K562 (cell line): Measurements from ENCODE around the gene RSRP1.

Source experiments
- ATF4 ChIP-seq: fragments of 450-650 bp; formaldehyde crosslinking; IDR thresholded peaks from 2 replicates; pipeline ENCODE4 v1.4.0; 2022; ENCODE audit warnings: mild to moderate bottlenecking, moderate library complexity
- CTCF ChIP-seq, 3 experiments: IDR thresholded peaks in 2 of 3; conservative IDR thresholded peaks in 1 of 3; 2 replicates each; pipeline ENCODE4 v1.5.1; 2011 to 2012; ENCODE audit warnings: low read length in 3 of 3, mild to moderate bottlenecking in 3 of 3, control low read depth in 2 of 3, improper control_type of control experiment in 1 of 3, inconsistent platforms in 1 of 3, low read depth in 1 of 3, mixed read lengths in 1 of 3, moderate library complexity in 1 of 3; ENCODE audit not compliant: insufficient read depth in 2 of 3
- MEF2D ChIP-seq: conservative IDR thresholded peaks from 2 replicates; pipeline ENCODE4 v1.6.1; 2016; ENCODE audit warnings: low read depth, missing genetic modification characterization, missing compliant biosample characterization
- SMAD4 ChIP-seq: fragments of 250-450 bp; sonication (Bioruptor Pico); conservative IDR thresholded peaks from 2 replicates; pipeline ENCODE4 v1.8.0; 2021; ENCODE audit warnings: inconsistent platforms, mild to moderate bottlenecking, moderate library complexity
- SRSF3 ChIP-seq: fragments of 200-400 bp; formaldehyde crosslinking; IDR thresholded peaks from 2 replicates; pipeline ENCODE4 v1.6.1; 2016; ENCODE audit warnings: mild to moderate bottlenecking, low read length, moderate library complexity; ENCODE audit not compliant: insufficient read depth
- TEAD1 ChIP-seq, 2 experiments: fragments of 450-650 bp in 1 of 2; sonication (generic) in 1 of 2; formaldehyde crosslinking; IDR thresholded peaks; 2 replicates each; pipeline versions ENCODE4 v1.4.0 to v1.8.0; 2020 to 2022; ENCODE audit warnings: mild to moderate bottlenecking in 2 of 2, missing genetic modification reagents in 1 of 2
- ZMIZ1 ChIP-seq, 2 experiments: fragments of 150-350 bp in 1 of 2; IDR thresholded peaks; 2 replicates each; pipeline ENCODE4 v1.6.1; 2012 to 2016; ENCODE audit warnings: low read depth in 2 of 2, low read length in 2 of 2, mild to moderate bottlenecking in 1 of 2, moderate library complexity in 1 of 2
- ZNF23 ChIP-seq: fragments of 250-450 bp; sonication (Bioruptor Pico); IDR thresholded peaks from 2 replicates; pipeline ENCODE4 v1.4.0; 2020; ENCODE audit warnings: mild to moderate bottlenecking
- ZNF57 ChIP-seq: fragments of 450-650 bp; formaldehyde crosslinking; IDR thresholded peaks from 2 replicates; pipeline ENCODE4 v1.4.0; 2020; ENCODE audit warnings: mild to moderate bottlenecking, moderate library complexity
- TF ChIP-seq, protein P1 (sequence below): fragments of 450-650 bp; formaldehyde crosslinking; IDR thresholded peaks from 2 replicates; pipeline ENCODE4 v1.4.0; 2022; ENCODE audit warnings: missing genetic modification characterization

DNA sequence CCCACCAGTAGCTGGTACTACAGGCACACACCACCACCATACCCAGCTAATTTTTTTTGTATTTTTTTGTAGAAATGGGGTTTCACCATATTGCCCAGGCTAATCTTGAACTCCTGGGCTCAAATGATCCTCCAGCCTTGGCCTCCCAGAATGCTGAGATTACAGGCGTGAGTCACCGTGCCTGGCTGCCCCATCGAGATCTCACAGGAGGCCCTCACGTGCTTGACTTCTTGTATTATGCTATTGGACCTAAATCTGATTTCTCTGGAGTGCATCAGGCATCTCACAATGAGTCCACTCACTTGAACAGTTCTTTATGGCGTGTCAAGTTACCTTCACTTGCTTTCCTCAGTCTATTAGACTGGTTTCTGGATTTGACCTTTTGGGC lies 9.3 kb upstream of the RSRP1 start:
- TF ChIP-seq CTCF (IDR thresholded peaks at IDR 0.05 in 2 of 3, conservative IDR thresholded peaks at IDR 0.05 in 1 of 3; ENCODE audit: insufficient read depth in 2 of 3, low read depth in 1 of 3, low read length in 3 of 3) (no peak), ZNF23 (CRISPR knock-in tag) (no peak), ZMIZ1 (IDR thresholded peaks at IDR 0.05; ENCODE audit: low read depth in 2 of 2, low read length in 2 of 2) (no peak), TEAD1 (CRISPR knock-in tag; IDR thresholded peaks at IDR 0.05) (no peak), SMAD4 (CRISPR knock-in tag) (no peak), SRSF3 (no peak), ATF4 (CRISPR knock-in tag) (no peak), ZNF57 (no peak), MEF2D (tag) (no peak)
- TF ChIP-seq, protein P1, sequence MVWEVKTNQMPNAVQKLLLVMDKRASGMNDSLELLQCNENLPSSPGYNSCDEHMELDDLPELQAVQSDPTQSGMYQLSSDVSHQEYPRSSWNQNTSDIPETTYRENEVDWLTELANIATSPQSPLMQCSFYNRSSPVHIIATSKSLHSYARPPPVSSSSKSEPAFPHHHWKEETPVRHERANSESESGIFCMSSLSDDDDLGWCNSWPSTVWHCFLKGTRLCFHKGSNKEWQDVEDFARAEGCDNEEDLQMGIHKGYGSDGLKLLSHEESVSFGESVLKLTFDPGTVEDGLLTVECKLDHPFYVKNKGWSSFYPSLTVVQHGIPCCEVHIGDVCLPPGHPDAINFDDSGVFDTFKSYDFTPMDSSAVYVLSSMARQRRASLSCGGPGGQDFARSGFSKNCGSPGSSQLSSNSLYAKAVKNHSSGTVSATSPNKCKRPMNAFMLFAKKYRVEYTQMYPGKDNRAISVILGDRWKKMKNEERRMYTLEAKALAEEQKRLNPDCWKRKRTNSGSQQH (CRISPR knock-in tag) = no peak
